IPS DF 6.9 (cell line): ENCODE measurements around the gene HDAC10.

Experiments
- DNase-seq: peaks from one replicate; pipeline ENCODE4 v3.0.0-alpha.2; 2013; ENCODE audit warnings: low read depth, low spot score
- H3K27ac ChIP-seq: one replicate; pipeline ENCODE4 v1.5.1; 2013; ENCODE audit warnings: low read length, control low read depth
- H3K27me3 ChIP-seq: 2 replicates; pipeline ENCODE4 v1.6.1; 2013; ENCODE audit warnings: mild to moderate bottlenecking, low read length; ENCODE audit not compliant: control insufficient read depth, insufficient read depth
- H3K36me3 ChIP-seq: 2 replicates; pipeline ENCODE4 v1.6.1; 2013; ENCODE audit warnings: low read length; ENCODE audit not compliant: control insufficient read depth, insufficient read depth
- H3K4me1 ChIP-seq: 2 replicates; pipeline ENCODE4 v1.6.1; 2013; ENCODE audit warnings: low read length; ENCODE audit not compliant: control insufficient read depth, insufficient read depth
- H3K4me3 ChIP-seq: 2 replicates; pipeline ENCODE4 v1.5.1; 2013; ENCODE audit warnings: mild to moderate bottlenecking, low read length
- H3K9me3 ChIP-seq: 2 replicates; pipeline ENCODE4 v1.6.1; 2013; ENCODE audit warnings: low read length, inconsistent platforms; ENCODE audit not compliant: control insufficient read depth, insufficient read depth
- WGBS: extraction: QIAGEN DNeasy Blood & Tissue Kit; methylation state at CpG from one replicate; pipeline ENCODE4 v1.1.7; 2013; ENCODE audit warnings: mixed read lengths, missing lambda C conversion rate; ENCODE audit not compliant: insufficient read length, insufficient coverage; 5-methylcytosine and 5-hydroxymethylcytosine counted together

Gene HDAC10

GRCh38 chr22:50221410-50222300 is 29.4 kb downstream of the HDAC10 start:
- Histone ChIP-seq H3K4me1 (peaks cover 1% of the 10 kb centered on the region; the same call in 1 of the 2 replicates), H3K27ac (no peak overlapping the region), H3K4me3 (no peak overlapping the region), H3K27me3 (no peaks in the 10 kb centered on the region), H3K36me3 (peaks cover 38% of the 10 kb centered on the region), H3K9me3 (no peaks in the 10 kb centered on the region)
- no peak for DNase-seq
- WGBS, result no CpG with 5 or more reads among the region's 19 CpGs

DNA sequence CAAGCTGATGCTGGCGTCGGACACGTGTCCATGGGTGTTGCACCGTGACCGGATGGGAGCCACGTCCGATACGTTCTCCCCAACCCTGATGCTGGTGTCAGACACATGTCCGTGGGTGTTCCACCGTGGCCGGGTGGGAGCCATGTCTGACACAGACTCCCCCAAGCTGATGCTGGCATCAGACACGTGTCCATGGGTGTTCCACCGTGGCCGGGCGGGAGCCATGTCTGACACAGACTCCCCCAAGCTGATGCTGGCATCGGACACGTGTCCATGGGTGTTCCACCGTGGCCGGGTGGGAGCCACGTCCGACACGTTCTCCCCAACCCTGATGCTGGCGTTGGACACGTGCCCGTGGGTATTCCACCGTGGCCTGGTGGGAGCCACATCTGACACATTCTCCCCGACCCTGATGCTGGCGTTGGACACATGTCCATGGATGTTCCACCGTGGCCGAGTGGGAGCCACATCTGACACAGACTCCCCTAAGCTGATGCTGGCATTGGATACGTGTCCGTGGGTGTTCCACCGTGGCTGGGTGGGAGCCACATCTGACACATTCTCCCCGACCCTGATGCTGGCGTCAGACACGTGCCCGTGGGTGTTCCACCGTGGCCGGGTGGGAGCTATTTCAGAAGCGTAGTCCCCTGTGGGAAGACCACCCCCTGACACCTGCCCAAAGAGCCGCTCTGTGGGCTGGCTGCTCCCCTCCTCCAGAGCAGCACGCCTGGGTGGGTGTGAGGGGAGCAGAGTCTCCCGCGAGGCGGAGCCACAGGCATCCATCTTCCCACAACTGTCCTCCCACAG is 30.3 kb downstream of the HDAC10 start:
- Histone ChIP-seq H3K27me3 (no peaks in the 10 kb centered on the region), H3K4me1 (peaks cover 1% of the 10 kb centered on the region; the same call in 1 of the 2 replicates), H3K4me3 (no peak overlapping the region), H3K36me3 (peaks cover 37% of the 10 kb centered on the region), H3K27ac (no peak overlapping the region), H3K9me3 (no peaks in the 10 kb centered on the region)
- DNase-seq, result no peak
- WGBS, result no CpG with 5 or more reads among the region's 45 CpGs

- no peak for DNase-seq
- WGBS, result no CpG with 5 or more reads among the region's 25 CpGs
Measured at GRCh38 chr22:50219800-50220602, 31.1 kb downstream of the HDAC10 start.

DNA sequence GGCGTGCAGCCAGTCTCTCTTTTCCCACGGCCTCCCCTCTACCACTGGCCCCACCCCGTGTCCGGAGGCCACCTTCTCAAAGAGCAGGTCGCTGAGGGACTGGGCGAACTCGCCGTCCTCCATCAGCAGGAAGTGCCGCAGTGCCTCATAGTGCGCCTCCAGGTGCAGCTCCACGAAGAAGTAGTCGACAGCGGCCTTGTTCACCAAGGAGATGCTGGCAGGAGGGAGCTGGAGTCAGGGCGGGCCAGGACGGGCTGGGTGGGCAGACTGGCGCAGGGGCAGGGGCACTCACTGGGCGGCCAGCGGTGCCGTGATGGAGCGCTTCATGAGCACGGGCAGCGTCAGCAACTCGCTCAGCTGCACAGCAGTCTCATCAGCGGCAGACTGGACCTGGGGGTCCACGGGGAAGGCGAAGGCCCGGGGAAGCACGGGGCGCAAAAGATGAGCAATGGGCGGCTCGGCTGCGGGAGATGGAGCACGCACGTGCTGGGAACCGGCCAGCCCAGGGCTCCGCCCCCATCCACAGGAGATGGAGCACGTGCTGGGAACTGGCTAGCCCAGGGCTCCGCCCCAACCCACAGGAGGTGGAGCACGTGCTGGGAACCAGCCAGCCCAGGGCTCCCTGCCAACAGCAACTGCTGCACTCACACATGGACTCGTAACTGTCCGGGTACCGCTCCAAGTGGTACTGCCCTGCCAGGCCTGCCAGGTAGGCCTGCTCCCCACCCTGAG is 31.9 kb downstream of the HDAC10 start:
- H3K9me3 ChIP-seq, result no peaks in the 10 kb centered on the region
- DNase-seq, result no peak
- H3K27ac ChIP-seq, result no peak overlapping the region
- peaks cover 1% of the 10 kb centered on the region; the same call in 1 of the 2 replicates for H3K4me1 ChIP-seq
- WGBS, result no CpG with 5 or more reads among the region's 42 CpGs
- no peak overlapping the region for H3K4me3 ChIP-seq
- no peaks in the 10 kb centered on the region for H3K27me3 ChIP-seq
- H3K36me3 ChIP-seq, result peaks cover 34% of the 10 kb centered on the region

More at GRCh38 chr22:50219800-50220602, 31.1 kb downstream of the HDAC10 start:
- peaks cover 1% of the 10 kb centered on the region; the same call in 1 of the 2 replicates for H3K4me1 ChIP-seq
- H3K27me3 ChIP-seq, result no peaks in the 10 kb centered on the region
- peaks cover 34% of the 10 kb centered on the region for H3K36me3 ChIP-seq
- no peak overlapping the region for H3K4me3 ChIP-seq
- no peaks in the 10 kb centered on the region for H3K9me3 ChIP-seq
- H3K27ac ChIP-seq, result no peak overlapping the region

GRCh38 chr22:50218153-50218995 is 32.7 kb downstream of the HDAC10 start:
- WGBS, result no CpG with 5 or more reads among the region's 43 CpGs
- H3K4me1 ChIP-seq, result peaks cover 1% of the 10 kb centered on the region; the same call in 1 of the 2 replicates
- H3K27ac ChIP-seq, result no peak overlapping the region
- DNase-seq, result no peak
- no peaks in the 10 kb centered on the region for H3K27me3 ChIP-seq
- H3K4me3 ChIP-seq, result no peak overlapping the region
- no peaks in the 10 kb centered on the region for H3K9me3 ChIP-seq
- peaks cover 34% of the 10 kb centered on the region for H3K36me3 ChIP-seq

GRCh38 chr22:50217543-50218152 is 33.4 kb downstream of the HDAC10 start:
- H3K4me1 ChIP-seq, result peaks cover 1% of the 10 kb centered on the region; the same call in 1 of the 2 replicates
- H3K9me3 ChIP-seq, result no peaks in the 10 kb centered on the region
- no peak overlapping the region for H3K4me3 ChIP-seq
- H3K27ac ChIP-seq, result no peak overlapping the region
- no peak for DNase-seq
- H3K36me3 ChIP-seq, result peaks cover 34% of the 10 kb centered on the region
- WGBS, result no CpG with 5 or more reads among the region's 21 CpGs
- H3K27me3 ChIP-seq, result no peaks in the 10 kb centered on the region

DNA sequence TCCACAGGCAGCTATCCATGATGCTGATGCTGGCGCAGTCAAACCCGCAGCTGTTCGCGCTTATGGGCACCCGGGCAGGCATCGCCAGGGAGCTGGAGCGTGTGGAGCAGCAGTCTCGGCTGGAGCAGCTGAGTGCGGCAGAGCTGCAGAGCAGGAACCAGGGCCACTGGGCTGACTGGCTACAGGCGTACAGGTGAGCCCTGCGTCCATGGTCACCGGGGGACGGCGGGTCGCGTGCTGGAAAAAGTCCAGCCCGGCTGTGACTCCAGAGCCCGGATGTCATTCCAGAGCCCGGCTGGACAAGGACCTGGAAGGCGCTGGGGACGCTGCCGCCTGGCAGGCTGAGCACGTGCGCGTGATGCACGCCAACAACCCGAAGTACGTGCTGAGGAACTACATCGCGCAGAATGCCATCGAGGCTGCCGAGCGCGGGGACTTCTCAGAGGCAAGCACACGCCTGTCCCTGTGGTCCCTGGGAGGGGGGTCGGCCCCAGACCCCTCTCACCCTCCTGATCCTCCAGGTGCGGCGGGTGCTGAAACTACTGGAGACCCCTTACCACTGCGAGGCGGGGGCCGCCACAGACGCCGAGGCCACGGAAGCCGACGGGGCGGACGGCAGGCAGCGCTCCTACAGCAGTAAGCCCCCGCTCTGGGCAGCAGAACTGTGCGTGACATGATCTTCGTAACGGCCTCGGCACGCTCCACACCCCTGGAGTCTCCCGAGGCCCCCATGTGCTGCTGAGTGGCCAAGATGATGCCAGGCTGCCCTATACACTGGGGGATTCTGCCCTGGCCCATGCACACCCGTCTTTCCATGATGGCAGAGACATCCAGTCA is 34.2 kb downstream of the HDAC10 start:
- Histone ChIP-seq H3K9me3 (no peaks in the 10 kb centered on the region), H3K4me1 (peaks cover 1% of the 10 kb centered on the region; the same call in 1 of the 2 replicates), H3K27me3 (no peaks in the 10 kb centered on the region), H3K36me3 (peaks cover 37% of the 10 kb centered on the region), H3K4me3 (no peak overlapping the region), H3K27ac (no peak overlapping the region)
- WGBS, result no CpG with 5 or more reads among the region's 57 CpGs
- DNase-seq, result no peak

DNA sequence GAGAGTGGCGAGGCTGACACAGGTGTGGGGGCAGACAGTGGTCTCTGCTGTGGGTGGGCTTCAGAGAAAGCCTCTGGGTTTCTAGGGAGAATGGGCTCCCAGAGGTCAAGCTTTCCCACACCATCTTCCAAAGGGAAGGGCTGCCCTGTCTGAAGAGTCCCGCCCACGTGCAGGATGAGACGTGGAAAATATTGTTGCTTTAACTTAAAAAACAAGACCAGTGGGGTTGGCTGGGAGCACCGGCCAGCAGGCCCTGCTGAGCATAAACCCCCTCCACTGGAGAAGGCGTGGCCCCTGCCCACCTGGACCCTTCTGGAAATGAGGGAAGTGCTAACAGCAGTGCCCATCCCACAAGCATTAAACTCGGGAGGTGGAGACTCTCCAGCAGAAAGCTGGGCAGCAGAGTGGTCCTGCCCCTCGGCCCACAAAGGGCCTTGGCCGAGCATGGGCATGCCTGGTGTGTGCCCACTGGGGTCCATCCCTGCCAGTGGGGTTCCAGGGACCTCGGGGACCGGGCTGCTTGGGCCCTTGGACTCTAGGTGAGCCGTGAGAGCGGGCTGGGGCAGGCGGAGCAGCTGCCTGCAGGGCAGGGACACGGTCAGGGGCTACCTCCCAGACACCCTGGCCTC is 34.9 kb downstream of the HDAC10 start:
- WGBS, result no CpG with 5 or more reads among the region's 15 CpGs
- Histone ChIP-seq H3K4me3 (no peak overlapping the region), H3K27me3 (no peaks in the 10 kb centered on the region), H3K4me1 (peaks cover 1% of the 10 kb centered on the region; the same call in 1 of the 2 replicates), H3K36me3 (peaks cover 33% of the 10 kb centered on the region), H3K27ac (no peak overlapping the region), H3K9me3 (no peaks in the 10 kb centered on the region)
- DNase-seq, result no peak
